Rectal smooth muscle tissue (tissue), 1 donor: ENCODE data around the gene PNP.

Source experiments
- H3K27ac ChIP-seq: one replicate; pipeline ENCODE4 v1.7.0; 2013; ENCODE audit warnings: low read depth, low read length, inconsistent platforms
- H3K27me3 ChIP-seq: one replicate; pipeline ENCODE4 v1.7.0; 2013; ENCODE audit warnings: low read length; ENCODE audit not compliant: control insufficient read depth, insufficient read depth
- H3K36me3 ChIP-seq: one replicate; pipeline ENCODE4 v1.7.0; 2013; ENCODE audit warnings: low read length; ENCODE audit not compliant: control insufficient read depth, insufficient read depth
- H3K4me1 ChIP-seq: one replicate; pipeline ENCODE4 v1.7.0; 2013; ENCODE audit warnings: low read length; ENCODE audit not compliant: control insufficient read depth, insufficient read depth
- H3K4me3 ChIP-seq: one replicate; pipeline ENCODE4 v1.7.0; 2013; ENCODE audit warnings: low read length
- H3K9ac ChIP-seq: one replicate; pipeline ENCODE4 v1.7.0; 2013; ENCODE audit warnings: low read length

The PNP gene

DNA sequence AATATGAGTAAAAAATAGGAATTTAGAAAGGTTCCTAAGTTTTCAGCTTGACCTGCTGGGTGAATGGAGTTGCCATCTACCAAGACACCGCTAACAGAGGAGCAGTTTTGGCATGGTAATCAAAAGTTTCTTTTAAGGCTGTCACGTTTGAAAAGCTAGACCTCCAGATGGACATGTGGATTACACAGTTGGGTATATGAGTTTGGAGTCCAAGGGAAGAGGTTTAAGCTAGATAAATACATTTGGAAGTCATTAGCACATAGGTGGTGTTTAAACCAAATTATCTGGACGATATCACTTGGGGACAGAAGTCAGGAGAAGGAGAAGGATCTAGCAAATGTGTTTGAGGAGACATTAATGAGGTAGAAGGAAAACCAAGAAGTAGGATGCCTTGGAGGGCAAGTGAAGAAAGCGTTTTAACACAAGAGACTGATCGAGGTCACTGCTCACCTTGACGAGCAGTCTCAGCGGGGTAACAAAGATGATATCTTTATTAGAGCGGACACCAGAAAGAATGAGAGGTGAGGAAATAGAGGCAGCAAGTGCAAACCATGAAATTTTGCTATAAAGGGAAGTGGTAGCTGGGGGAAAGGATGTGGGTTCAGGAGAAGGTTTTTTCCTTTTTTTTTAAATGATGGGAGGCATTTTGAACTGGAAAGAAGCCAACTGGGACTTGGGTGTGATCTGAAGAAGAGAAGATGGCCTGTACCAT is 17.6 kb downstream of the PNP start:
- no peak overlapping the region for H3K4me3 ChIP-seq
- no peak overlapping the region for H3K27ac ChIP-seq
- H3K9ac ChIP-seq, result no peak overlapping the region
- no peaks in the 10 kb centered on the region for H3K4me1 ChIP-seq
- no peaks in the 10 kb centered on the region for H3K27me3 ChIP-seq
- no peaks in the 10 kb centered on the region for H3K36me3 ChIP-seq

- H3K9ac ChIP-seq, result no peak overlapping the region
- no peaks in the 10 kb centered on the region for H3K4me1 ChIP-seq
- H3K27me3 ChIP-seq, result no peaks in the 10 kb centered on the region
- H3K36me3 ChIP-seq, result no peaks in the 10 kb centered on the region
- H3K4me3 ChIP-seq, result no peak overlapping the region
- H3K27ac ChIP-seq, result no peak overlapping the region
Measured at GRCh38 chr14:20487396-20487725, 18.2 kb downstream of the PNP start.

GRCh38 chr14:20489093-20489994 is 20.1 kb downstream of the PNP start:
- Histone ChIP-seq H3K27me3 (no peaks in the 10 kb centered on the region), H3K9ac (no peak overlapping the region), H3K36me3 (no peaks in the 10 kb centered on the region), H3K27ac (no peak overlapping the region), H3K4me3 (no peak overlapping the region), H3K4me1 (no peaks in the 10 kb centered on the region)

- Histone ChIP-seq H3K9ac (no peak overlapping the region), H3K27ac (no peak overlapping the region), H3K4me1 (no peaks in the 10 kb centered on the region), H3K27me3 (no peaks in the 10 kb centered on the region), H3K4me3 (no peak overlapping the region), H3K36me3 (no peaks in the 10 kb centered on the region)
Measured at GRCh38 chr14:20490563-20490962, 21.4 kb downstream of the PNP start.

DNA sequence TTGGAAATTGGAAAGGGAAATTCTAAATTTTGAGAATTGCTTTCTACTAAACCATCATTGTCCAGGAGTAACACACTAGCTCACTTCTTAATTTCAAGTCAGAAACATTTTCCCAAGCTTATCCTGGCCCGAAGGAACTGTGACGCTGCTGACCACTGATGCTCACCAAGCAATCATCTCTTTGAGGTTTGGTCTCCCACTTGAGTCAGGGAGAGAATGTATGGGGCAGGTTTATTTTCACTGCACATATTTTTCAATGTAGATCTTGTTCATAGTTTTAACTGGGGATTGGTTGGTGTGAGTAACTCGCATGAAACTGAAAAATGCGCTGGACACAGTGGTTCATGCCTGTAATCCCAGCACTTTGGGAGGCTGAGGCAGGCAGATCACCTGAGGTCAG is 23.3 kb downstream of the PNP start:
- H3K27me3 ChIP-seq, result no peaks in the 10 kb centered on the region
- no peak overlapping the region for H3K27ac ChIP-seq
- no peak overlapping the region for H3K9ac ChIP-seq
- no peaks in the 10 kb centered on the region for H3K36me3 ChIP-seq
- H3K4me1 ChIP-seq, result no peaks in the 10 kb centered on the region
- H3K4me3 ChIP-seq, result no peak overlapping the region

- H3K36me3 ChIP-seq, result no peaks in the 10 kb centered on the region
Measured at GRCh38 chr14:20493634-20494033, 24.4 kb downstream of the PNP start.

GRCh38 chr14:20494935-20495766 is 25.9 kb downstream of the PNP start:
- no peaks in the 10 kb centered on the region for H3K4me1 ChIP-seq
- no peaks in the 10 kb centered on the region for H3K27me3 ChIP-seq
- no peaks in the 10 kb centered on the region for H3K36me3 ChIP-seq
- no peak overlapping the region for H3K27ac ChIP-seq
- no peak overlapping the region for H3K9ac ChIP-seq
- no peak overlapping the region for H3K4me3 ChIP-seq

More at GRCh38 chr14:20493634-20494033, 24.4 kb downstream of the PNP start:
- H3K27me3 ChIP-seq, result no peaks in the 10 kb centered on the region
- no peak overlapping the region for H3K4me3 ChIP-seq
- no peak overlapping the region for H3K27ac ChIP-seq
- H3K4me1 ChIP-seq, result no peaks in the 10 kb centered on the region
- H3K9ac ChIP-seq, result no peak overlapping the region

DNA sequence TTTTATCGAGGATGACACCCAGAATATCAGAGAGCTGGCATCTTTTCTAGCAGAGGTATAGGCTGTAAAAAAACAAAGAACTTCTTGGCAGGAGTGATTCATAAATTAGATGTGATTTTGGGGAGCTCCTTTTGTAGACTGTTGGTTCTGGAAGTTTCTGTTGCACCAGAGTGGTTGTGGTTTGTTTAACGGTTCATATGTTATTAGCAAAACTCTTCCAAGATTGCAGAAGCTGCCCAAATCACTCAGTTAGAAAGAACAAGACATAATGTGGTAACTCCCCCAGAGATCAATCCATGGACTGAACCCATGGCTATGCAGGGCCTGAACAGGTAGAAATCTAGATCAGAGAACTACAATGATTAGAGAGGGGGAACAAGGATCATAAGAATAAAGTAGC is 29.4 kb downstream of the PNP start:
- Histone ChIP-seq H3K4me1 (no peaks in the 10 kb centered on the region), H3K9ac (no peak overlapping the region), H3K36me3 (no peaks in the 10 kb centered on the region), H3K27me3 (no peaks in the 10 kb centered on the region), H3K4me3 (no peak overlapping the region), H3K27ac (no peak overlapping the region)

- Histone ChIP-seq H3K36me3 (no peaks in the 10 kb centered on the region), H3K9ac (no peak overlapping the region), H3K4me3 (no peak overlapping the region), H3K27ac (no peak overlapping the region), H3K4me1 (no peaks in the 10 kb centered on the region), H3K27me3 (no peaks in the 10 kb centered on the region)
Measured at GRCh38 chr14:20499108-20499507, 29.9 kb downstream of the PNP start.

- H3K27me3 ChIP-seq, result no peaks in the 10 kb centered on the region
- H3K9ac ChIP-seq, result no peak overlapping the region
- no peaks in the 10 kb centered on the region for H3K4me1 ChIP-seq
- no peak overlapping the region for H3K4me3 ChIP-seq
- H3K36me3 ChIP-seq, result no peaks in the 10 kb centered on the region
- H3K27ac ChIP-seq, result no peak overlapping the region
Measured at GRCh38 chr14:20499881-20500280, 30.7 kb downstream of the PNP start.

GRCh38 chr14:20501346-20501745 is 32.1 kb downstream of the PNP start:
- Histone ChIP-seq H3K36me3 (no peaks in the 10 kb centered on the region), H3K27me3 (no peaks in the 10 kb centered on the region), H3K4me1 (no peaks in the 10 kb centered on the region), H3K4me3 (no peak overlapping the region), H3K9ac (no peak overlapping the region), H3K27ac (no peak overlapping the region)

DNA sequence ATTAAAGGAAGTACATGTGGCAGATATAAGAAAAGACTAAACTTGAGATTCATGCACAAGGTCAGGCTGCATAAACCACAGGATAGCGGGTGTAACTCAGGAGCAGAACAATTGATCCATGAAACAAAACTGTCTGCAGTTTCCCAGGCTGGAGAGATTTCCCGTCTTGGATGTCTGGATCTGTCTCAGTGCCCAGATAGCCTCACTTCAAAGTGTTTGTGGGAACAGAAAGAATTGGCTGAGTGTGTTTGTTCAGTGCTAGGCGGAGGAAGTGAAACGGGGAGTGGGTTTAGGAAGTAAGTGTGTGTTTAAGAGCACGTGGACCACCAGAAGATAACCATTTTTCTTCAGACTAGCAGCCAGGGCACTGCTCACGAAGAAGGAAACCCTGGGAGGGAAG is 34.7 kb downstream of the PNP start:
- no peak overlapping the region for H3K4me3 ChIP-seq
- H3K9ac ChIP-seq, result no peak overlapping the region
- no peaks in the 10 kb centered on the region for H3K36me3 ChIP-seq
- H3K4me1 ChIP-seq, result no peaks in the 10 kb centered on the region
- no peaks in the 10 kb centered on the region for H3K27me3 ChIP-seq
- H3K27ac ChIP-seq, result no peak overlapping the region
